Ishikawa (cell line): ENCODE measurements around the gene FBRSL1.

ENCODE experiments used
- CEBPB ChIP-seq: IDR thresholded peaks from 2 replicates; pipeline ENCODE4 v1.6.1; 2012
- CREB1 ChIP-seq: IDR thresholded peaks from 2 replicates; pipeline ENCODE4 v1.6.1; 2012; ENCODE audit warnings: low read depth
- EGR1 ChIP-seq: IDR thresholded peaks from 2 replicates; pipeline ENCODE4 v1.6.1; 2012
- EP300 ChIP-seq: IDR thresholded peaks from 2 replicates; pipeline ENCODE4 v1.6.1; 2012; ENCODE audit warnings: borderline replicate concordance
- FOXM1 ChIP-seq: IDR thresholded peaks from 2 replicates; pipeline ENCODE4 v1.6.1; 2012; ENCODE audit warnings: low read depth, borderline replicate concordance
- NFIC ChIP-seq: IDR thresholded peaks from 2 replicates; pipeline ENCODE4 v1.6.1; 2012
- RAD21 ChIP-seq: IDR thresholded peaks from 2 replicates; pipeline ENCODE4 v1.6.1; 2012; ENCODE audit warnings: low read depth
- TAF1 ChIP-seq: IDR thresholded peaks from 2 replicates; pipeline ENCODE4 v1.6.1; 2012; ENCODE audit warnings: low read depth, mild to moderate bottlenecking
- TCF12 ChIP-seq: IDR thresholded peaks from 2 replicates; pipeline ENCODE4 v1.6.1; 2012; ENCODE audit warnings: low read depth
- TEAD4 ChIP-seq: IDR thresholded peaks from 2 replicates; pipeline ENCODE4 v1.6.1; 2012
- YY1 ChIP-seq: IDR thresholded peaks from 2 replicates; pipeline ENCODE4 v1.6.1; 2012; ENCODE audit warnings: low read depth
- ZBTB7A ChIP-seq: IDR thresholded peaks from 2 replicates; pipeline ENCODE4 v1.6.1; 2012; ENCODE audit warnings: low read depth
- TF ChIP-seq, protein P1 (sequence below): IDR thresholded peaks from 2 replicates; pipeline ENCODE4 v1.6.1; 2012
- TF ChIP-seq, protein P2 (sequence below): IDR thresholded peaks from 2 replicates; pipeline ENCODE4 v1.6.1; 2012; ENCODE audit warnings: low read depth, mild to moderate bottlenecking
- TF ChIP-seq, protein P3 (sequence below): IDR thresholded peaks from 2 replicates; pipeline ENCODE4 v1.6.1; 2012

FBRSL1 gene

DNA sequence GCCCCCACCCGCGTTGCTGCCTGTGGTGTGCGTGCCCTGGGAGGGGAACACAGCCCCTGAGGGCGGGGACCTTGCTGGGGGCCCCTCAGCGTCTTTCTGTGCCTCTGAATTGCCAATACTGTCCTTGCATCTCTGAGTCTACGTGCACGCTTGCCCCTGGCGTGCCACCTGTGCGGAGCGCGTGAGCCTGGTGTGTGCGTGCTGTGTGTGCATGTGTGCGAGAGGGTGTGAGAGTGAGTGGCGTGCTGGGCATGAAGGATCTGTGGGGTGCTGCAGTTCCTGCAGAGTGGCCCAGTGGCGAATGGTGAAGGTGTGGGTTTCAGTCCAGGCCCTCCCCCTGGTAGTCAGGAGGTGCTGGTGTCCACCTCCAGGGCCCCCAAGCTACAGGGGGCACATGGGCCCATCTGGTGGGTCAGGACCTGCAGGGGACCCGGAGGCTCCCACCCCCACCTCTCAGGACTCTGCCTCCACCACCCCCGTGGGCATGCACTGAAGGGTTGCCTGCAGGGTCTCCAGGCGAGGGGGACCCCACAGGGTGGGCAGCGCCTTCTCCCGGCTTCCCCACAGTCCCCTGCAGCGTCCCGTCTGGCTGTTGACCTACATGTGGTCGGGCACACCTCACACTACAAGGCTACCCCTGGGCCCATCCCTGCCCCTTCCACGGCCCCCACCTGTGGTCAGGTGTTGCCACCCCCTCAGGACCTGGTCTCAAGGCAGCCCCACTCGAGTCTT, 21.0 kb downstream of the FBRSL1 start:
- no peak for TF ChIP-seq EP300
- TF ChIP-seq ZBTB7A, result no peak
- TF ChIP-seq CREB1, result no peak
- no peak for TF ChIP-seq TCF12
- TF ChIP-seq EGR1, result no peak
- no peak for TF ChIP-seq YY1
- TF ChIP-seq CEBPB, result no peak
- no peak for TF ChIP-seq TEAD4
- no peak for TF ChIP-seq FOXM1
- no peak for TF ChIP-seq TAF1
- no peak for TF ChIP-seq RAD21
- TF ChIP-seq NFIC, result no peak

DNA sequence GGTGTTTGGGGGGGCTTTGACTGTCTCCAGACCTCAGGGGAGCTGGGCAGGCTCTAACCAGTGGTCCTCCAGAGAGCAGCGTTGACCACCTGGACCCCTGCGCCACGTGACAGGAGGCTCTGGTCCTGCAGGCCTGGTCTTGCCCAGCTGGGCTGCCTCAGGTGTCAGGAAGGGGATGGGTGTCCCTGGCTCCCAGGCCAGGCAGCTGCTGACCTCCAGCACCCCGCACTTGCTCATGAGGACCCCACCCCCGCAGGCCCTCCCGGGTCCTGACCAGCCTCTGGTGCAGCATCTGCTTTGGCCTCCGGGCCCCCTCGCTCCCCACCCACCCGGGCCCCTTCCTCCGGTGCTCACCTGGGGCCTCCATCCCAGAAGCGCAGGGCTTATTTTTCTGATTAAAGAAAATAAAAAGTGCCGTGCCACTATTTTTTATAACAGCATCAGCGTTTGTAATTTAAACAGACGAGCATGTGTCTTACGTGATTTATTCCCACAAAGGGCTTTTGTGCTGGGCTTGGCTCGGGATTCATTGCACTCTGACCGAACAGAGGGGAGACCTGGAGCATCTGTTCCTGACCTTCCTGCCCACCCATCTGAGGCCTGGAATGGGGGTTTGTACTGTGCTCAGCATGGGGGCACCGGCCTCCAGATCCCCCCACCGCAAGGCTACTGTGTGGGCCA, 21.7 kb downstream of the FBRSL1 start:
- no peak for TF ChIP-seq YY1
- TF ChIP-seq NFIC, result no peak
- TF ChIP-seq, protein P1, sequence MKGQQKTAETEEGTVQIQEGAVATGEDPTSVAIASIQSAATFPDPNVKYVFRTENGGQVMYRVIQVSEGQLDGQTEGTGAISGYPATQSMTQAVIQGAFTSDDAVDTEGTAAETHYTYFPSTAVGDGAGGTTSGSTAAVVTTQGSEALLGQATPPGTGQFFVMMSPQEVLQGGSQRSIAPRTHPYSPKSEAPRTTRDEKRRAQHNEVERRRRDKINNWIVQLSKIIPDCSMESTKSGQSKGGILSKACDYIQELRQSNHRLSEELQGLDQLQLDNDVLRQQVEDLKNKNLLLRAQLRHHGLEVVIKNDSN, result no peak
- TF ChIP-seq TCF12, result no peak
- no peak for TF ChIP-seq RAD21
- no peak for TF ChIP-seq TEAD4
- no peak for TF ChIP-seq TAF1
- TF ChIP-seq, protein P2, sequence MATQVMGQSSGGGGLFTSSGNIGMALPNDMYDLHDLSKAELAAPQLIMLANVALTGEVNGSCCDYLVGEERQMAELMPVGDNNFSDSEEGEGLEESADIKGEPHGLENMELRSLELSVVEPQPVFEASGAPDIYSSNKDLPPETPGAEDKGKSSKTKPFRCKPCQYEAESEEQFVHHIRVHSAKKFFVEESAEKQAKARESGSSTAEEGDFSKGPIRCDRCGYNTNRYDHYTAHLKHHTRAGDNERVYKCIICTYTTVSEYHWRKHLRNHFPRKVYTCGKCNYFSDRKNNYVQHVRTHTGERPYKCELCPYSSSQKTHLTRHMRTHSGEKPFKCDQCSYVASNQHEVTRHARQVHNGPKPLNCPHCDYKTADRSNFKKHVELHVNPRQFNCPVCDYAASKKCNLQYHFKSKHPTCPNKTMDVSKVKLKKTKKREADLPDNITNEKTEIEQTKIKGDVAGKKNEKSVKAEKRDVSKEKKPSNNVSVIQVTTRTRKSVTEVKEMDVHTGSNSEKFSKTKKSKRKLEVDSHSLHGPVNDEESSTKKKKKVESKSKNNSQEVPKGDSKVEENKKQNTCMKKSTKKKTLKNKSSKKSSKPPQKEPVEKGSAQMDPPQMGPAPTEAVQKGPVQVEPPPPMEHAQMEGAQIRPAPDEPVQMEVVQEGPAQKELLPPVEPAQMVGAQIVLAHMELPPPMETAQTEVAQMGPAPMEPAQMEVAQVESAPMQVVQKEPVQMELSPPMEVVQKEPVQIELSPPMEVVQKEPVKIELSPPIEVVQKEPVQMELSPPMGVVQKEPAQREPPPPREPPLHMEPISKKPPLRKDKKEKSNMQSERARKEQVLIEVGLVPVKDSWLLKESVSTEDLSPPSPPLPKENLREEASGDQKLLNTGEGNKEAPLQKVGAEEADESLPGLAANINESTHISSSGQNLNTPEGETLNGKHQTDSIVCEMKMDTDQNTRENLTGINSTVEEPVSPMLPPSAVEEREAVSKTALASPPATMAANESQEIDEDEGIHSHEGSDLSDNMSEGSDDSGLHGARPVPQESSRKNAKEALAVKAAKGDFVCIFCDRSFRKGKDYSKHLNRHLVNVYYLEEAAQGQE, result no peak
- no peak for TF ChIP-seq FOXM1
- no peak for TF ChIP-seq CEBPB
- TF ChIP-seq, protein P3, sequence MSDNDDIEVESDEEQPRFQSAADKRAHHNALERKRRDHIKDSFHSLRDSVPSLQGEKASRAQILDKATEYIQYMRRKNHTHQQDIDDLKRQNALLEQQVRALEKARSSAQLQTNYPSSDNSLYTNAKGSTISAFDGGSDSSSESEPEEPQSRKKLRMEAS, result no peak
- no peak for TF ChIP-seq ZBTB7A

DNA sequence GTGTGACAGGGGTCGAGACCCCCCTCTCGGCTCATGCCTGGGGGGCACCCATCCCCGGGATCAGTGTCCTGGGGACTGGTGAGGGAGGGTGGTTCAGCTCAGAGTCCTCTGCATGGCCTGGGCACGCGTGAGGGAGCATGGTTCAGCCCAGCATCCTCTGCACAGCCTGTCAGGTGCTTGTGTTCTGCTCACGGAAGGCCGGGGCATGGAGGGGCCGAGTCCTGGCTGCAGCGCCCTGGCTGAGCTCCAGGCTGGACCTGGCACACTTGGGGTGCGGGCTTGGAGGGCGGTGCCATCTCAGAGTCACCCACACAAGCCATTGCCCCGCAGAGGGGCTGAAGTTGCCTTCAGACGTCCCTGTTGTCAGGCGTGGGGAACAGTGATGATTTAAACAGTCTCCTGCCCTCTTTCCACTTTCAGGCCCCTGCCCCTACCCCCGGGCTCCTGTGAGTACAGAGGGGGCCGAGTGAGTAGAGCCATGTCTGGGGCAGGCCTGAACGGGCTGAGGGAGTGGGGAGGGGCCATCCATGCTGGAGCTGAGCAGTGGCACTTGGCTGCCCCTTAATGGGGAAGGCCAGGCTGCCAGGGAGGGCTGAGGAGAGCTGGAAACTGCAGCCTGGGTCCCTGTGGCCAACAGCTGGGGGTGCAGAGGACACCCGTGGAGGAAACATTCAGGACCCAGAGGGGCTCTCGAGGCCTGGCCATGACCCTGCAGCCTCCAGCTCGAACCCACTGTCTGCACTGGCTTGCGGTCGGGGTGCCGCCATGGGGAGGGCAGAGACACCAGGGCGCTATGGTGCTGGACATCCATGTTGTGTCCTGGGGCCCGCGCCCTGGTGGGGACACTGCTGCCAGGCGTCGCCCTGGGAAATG, 22.5 kb downstream of the FBRSL1 start:
- TF ChIP-seq NFIC (no peak), ZBTB7A (no peak), TAF1 (no peak), RAD21 (no peak), CEBPB (no peak), TCF12 (no peak), EGR1 (no peak), CREB1 (no peak)
- TF ChIP-seq, protein P2, result no peak
- TF ChIP-seq, protein P1, result no peak

DNA sequence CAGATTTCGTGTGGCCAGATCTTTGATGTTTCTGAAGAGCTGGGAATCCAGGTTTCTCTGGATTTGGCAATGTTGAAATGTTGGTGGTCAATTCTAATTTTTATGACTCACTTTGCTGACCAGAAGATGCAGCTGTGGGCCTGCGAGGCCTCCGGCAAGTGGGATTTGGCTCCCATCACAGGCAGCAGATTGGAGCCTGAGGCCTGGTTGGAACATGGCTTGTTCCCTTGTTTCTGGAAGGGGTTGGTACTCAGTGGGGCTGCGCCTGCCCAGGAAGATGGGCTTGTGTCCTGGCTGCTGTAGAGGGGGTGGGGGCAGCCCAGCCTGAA, 23.1 kb downstream of the FBRSL1 start:
- TF ChIP-seq, protein P1, result no peak

DNA sequence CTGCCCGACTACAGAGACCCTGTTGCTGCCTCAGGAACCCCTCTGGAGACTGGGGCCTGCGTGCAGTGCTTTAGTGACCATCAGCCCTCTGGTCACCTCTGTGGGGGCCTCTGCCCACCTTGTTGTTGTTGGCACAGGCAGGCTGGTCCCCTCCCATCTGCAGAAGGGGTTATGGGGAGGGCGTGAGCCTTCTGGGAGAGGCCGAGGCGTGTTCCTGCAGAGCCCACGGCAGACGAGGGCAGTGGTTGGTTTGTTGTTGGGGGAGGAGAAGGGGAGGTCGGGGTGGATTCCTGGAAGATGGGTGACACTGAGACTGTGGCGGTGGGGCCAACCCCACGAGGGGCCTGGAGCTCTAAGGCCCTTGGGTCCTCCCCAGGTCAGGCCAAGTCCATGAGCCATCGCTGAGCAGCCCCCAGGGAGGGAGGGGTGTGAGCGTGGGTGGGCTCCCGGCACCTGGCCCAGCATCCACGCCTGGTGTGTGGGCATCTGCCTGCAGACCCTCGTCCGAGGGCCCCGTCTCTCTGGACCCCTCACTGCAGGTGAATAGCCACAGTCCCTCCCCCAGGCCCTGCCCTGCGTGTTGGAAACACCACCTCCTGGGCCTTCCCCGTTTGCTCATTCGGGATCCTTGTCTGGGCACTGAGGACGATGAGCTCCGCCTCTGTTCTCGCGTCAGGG, 23.6 kb downstream of the FBRSL1 start:
- no peak for TF ChIP-seq ZBTB7A
- no peak for TF ChIP-seq NFIC
- TF ChIP-seq, protein P2, result no peak
- TF ChIP-seq, protein P3, result no peak
- TF ChIP-seq, protein P1, result no peak
